HG03060 (cell line): Measurements from ENCODE around the gene TIMM17A.
A peak's percentile ranks its signal among the peaks of the same experiment; 100 is the strongest.

ENCODE experiments used
- ATAC-seq: cut with Tn5 transposase; IDR thresholded peaks from one replicate; pipeline ENCODE4 v1.9.1; 2021; ENCODE audit warnings: low read depth, moderate number of reproducible peaks; ENCODE audit not compliant: unreplicated experiment

Gene TIMM17A

DNA sequence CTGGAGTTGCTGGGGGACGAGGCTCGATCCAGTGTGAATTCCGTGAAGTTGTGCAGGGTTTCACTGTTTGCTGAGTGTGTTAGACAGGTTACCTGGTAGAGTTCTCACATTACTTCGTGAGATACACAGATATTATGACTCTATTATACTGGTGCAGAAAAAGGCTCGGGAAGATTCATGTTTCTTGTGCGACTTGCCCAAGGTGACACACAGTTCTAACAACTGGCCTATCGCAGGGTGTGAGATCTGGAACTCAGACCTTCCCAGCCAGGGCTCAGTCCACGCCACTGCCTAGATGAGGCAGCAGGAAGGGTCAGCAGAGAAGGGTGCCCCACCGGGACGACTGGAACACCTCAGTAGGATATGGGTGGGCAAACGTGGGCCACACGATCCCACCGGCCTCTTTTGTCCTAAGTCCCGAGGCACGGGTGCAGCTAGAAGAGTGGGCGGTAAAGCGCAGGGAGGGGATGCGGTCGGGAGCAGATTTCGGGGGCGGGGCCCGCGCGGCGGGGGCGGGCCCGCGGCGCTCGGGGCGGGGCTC is 26.8 kb downstream of the TIMM17A start:
- no peak for ATAC-seq

GRCh38 chr1:201982623-201983379 is 27.5 kb downstream of the TIMM17A start, which contains the start of gene RNPEP:
RNPEP (plus strand) TSS chr1:201982648; CDS start chr1:201982667, 19 bp downstream.
- no peak for ATAC-seq

GRCh38 chr1:201983380-201983805 is 28.1 kb downstream of the TIMM17A start:
- ATAC-seq: no peak

DNA sequence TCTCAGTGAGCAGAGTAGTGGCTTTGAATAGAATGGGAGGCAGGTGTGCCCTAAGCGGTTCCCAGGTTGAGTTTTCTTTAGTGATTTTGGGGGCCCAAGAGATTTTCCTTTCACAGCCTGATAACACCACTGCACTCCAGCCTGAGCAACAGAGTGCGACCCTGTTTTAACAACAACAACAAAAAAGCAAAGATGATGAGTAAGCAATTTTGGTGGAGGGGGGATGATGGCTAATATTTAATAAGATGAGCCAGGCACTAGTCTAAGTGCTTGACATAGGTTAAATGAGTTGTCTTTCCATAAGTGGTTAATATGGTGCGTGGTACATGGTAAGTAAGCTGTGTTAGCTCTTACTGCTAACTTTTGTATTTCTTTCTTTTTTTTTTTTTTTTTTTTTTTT is 29.1 kb downstream of the TIMM17A start:
- no peak for ATAC-seq

DNA sequence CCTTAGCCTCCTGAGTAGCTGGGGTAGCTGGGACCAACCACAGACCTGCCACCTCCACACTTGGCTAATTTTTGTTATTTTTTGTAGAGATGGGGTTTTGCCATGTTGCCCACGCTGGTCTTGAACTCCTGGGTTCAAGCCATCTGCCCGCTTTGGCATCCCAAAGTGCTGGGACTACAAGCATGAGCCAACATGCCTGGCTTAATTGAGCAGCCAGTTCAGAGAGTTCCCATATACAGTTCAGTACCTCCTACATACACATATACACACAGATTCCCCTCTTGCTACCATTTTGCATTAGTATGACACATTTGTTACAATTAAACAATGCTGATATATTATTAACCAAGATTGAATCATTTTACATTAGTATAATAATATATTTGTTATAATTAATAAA is 30.1 kb downstream of the TIMM17A start:
- ATAC-seq: no peak

DNA sequence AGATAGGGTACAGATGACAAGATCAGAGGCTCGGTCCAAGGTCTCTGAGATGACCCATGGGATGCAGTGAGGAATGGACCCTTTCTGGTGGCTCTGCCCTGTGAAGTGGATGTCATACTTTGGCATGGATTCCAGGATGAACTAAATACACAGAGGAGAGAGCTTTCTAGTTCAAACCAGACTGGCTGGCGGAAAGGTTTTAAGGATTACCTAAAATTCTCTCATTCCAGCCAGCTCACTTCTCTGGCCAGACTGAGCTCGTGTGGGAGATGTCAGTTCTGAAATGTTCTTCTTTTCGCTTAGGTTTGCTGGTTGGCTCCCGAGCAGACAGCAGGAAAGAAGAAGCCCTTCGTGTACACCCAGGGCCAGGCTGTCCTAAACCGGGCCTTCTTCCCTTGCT is 33.3 kb downstream of the TIMM17A start:
- ATAC-seq: no peak

DNA sequence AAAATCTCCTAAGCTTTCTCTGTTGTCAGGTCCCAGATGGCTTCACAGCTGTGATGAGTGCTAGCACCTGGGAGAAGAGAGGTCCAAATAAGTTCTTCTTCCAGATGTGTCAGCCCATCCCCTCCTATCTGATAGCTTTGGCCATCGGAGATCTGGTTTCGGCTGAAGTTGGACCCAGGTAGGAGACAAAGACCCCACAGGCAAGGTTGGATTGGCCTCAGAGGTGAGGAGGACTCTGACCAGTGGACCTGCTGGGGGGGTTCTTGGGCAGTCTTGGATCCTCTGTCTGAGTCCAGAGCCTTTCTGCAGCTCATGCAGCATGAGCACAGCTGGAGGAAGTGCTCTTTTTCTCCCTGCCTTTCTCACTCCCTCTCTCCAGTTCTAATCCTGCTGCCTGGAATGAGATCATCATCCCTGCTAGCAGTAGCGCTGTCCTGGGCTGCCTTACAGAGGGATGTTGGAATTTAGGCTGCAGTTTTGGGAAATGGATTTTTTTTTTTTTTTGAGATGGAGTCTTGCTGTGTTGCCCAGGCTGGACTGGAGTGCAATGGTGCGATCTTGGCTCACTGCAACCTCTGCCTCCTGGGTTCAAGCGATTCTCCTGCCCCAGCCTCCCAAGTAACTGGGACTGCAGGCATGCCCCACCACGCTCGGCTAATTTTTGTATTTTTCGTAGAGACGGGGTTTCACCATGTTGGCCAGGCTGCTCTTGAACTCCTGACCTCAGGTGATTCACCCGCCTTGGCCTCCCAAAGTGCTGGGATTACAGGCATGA is 34.2 kb downstream of the TIMM17A start:
- ATAC-seq: no peak

- no peak for ATAC-seq
Measured at GRCh38 chr1:201990427-201990826, 35.1 kb downstream of the TIMM17A start.

- ATAC-seq: no peak
Measured at GRCh38 chr1:201999625-202000238, 44.4 kb downstream of the TIMM17A start.

- ATAC-seq: no peak
Measured at GRCh38 chr1:202002507-202002906, 47.2 kb downstream of the TIMM17A start.

DNA sequence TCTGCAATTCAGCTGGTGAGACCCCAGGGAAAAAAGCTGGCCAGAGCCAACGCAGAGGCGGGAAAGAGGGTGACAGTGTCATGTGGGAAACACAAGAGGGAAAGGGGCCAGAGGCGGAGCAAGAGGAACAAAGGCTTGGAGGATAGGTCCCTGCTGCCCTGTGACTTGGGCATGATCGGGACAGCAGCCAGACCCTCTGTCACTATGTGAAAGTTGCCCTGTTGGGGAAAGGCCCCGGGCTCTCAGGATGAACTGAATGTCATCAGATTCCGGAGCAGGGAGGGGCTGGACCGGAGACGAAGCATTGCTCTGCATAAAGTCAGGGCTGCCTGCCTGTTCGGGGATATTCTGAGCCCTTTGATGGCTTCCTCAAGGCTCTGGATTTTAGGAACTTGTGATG is 49.4 kb downstream of the TIMM17A start:
- no peak for ATAC-seq

DNA sequence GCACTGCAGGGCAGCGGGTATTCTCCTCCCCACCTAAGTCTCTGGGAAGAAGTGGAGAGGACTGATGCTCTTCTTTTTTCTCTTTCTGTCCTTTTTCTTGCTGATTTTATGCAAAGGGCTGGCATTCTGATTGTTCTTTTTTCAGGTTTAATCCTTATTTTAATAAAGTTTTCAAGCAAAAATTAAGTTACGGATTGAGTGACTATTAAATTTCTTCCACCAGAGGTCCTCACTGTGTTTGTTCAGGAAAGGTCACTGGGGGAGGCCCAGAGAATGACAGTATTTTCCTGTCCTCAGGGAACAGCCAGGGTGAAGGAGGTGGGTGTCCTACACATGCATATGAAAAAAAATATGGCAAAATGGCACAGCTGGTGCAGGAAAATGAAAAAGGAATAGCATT is 50.7 kb downstream of the TIMM17A start:
- no peak for ATAC-seq

GRCh38 chr1:202007304-202007703 is 52.0 kb downstream of the TIMM17A start:
- no peak for ATAC-seq

DNA sequence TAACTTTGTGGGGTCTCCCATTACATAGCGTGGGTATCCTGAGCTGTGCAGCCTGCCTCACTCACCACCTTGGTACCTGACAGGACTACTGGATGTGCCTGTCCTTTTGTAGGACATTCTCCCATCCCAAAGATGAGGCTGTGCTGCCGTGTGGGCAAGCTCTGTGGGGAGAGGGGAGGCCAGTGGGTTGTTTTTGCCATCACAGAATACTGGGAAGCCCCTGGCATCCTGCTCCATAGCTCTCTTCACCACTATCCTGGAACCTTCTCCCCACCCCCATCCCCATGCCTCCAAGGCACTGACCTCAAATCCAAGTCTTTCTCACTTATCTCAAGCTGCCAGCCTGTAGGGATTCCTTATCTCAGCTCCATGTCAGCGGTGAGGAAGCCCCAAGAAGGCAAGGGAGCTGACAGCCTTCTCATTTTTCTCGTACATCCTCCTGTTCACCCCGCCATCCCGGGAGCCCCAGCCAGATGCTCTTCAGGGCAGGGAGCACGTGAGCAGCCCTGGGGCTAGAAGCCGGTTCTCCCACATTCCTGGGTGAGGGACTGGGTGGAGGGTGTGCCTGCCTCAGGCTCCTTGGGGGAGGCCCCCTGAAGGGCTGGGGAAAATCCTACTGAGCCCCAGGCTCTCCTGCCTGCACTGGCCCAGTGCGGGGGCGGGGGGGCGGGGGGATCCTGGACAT is 52.6 kb downstream of the TIMM17A start:
- no peak for ATAC-seq

GRCh38 chr1:202009326-202010179 is 54.2 kb downstream of the TIMM17A start:
- ATAC-seq: no peak

DNA sequence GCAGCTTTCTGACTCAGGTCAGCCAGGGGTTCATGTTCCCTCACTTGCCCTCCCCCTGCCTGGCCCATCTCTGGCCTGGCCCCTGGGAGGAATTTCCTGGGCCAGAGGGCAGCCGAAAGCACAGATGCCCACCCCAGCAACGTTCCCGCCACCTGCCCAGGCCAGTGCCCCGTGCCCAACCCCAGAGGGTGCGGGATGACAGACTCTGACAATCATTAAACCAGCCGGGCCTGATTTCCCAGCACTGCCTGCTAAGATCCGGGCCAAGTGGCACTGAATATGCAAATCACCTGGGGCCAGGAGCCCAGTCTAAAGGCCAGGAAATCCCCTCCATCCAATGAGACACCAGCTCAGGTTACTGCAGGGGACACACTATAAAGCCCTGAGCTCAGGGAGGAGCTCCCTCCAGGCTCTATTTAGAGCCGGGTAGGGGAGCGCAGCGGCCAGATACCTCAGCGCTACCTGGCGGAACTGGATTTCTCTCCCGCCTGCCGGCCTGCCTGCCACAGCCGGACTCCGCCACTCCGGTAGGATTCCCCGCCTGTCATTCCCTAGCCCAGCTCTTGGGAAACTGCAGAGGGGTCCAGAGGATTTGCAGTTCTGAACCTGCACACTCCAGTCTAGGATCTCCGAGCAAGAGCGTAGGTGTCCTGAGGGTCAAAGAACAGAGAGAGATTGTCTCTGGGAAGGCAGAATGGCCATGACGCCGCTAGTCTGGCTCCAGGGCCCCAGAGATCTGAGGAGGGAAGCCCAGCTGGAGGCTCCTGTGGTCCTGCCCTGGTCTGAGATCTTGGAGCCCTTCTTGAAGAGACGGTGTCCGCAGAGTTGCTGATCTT is 55.1 kb downstream of the TIMM17A start, which contains the start of gene ELF3:
TSS of gene ELF3 (plus strand) at position 408 of the 836 bp plus-strand sequence. CDS start 550 bp downstream, outside the sequence.
- ATAC-seq: peak; percentile 83

GRCh38 chr1:202011994-202012393 is 56.7 kb downstream of the TIMM17A start:
- no peak for ATAC-seq
